Transverse colon (tissue), 3 donors: ENCODE measurements around the gene ANKH.

Experiments
- POLR2A ChIP-seq: fragments of 450-650 bp; IDR thresholded peaks from one replicate; pipeline ENCODE4 v1.6.1; 2016; ENCODE audit warnings: antibody characterized with exemption, mild to moderate bottlenecking, moderate library complexity
- POLR2AphosphoS5 ChIP-seq, 3 donors: sonication (generic); formaldehyde crosslinking; IDR thresholded peaks; one replicate each; pipeline ENCODE4 v1.6.1; 2016; ENCODE audit warnings: antibody characterized with exemption in 3 of 3

GRCh38 chr5:14869233-14869632 is 2.3 kb downstream of the ANKH start:
- TF ChIP-seq POLR2A (no peak), POLR2AphosphoS5 (IDR thresholded peaks at IDR 0.05) (no peak)
